HepG2 (cell line): ENCODE data around the gene DPY19L1. TPM values are rescaled to one million over a fixed set of nuclear protein-coding genes. Genes with fewer than 3 reads are reported as not detected.
A peak's percentile ranks its signal among the peaks of the same experiment; 100 is the strongest.

Experiments
- CBX1 ChIP-seq: IDR thresholded peaks from one replicate; pipeline ENCODE4 v1.6.1; 2016; ENCODE audit warnings: antibody characterized with exemption, low read depth
- CBX5 ChIP-seq: sonication (generic); formaldehyde crosslinking; IDR thresholded peaks from 2 replicates; pipeline ENCODE4 v1.4.0; 2020; ENCODE audit warnings: missing genetic modification reagents, borderline replicate concordance
- EED ChIP-seq: sonication (generic); formaldehyde crosslinking; IDR thresholded peaks from 2 replicates; pipeline ENCODE4 v1.5.0; 2020; ENCODE audit warnings: mild to moderate bottlenecking, missing genetic modification reagents
- GABPB1 ChIP-seq: IDR thresholded peaks from 2 replicates; pipeline ENCODE4 v1.6.1; 2016; ENCODE audit warnings: mild to moderate bottlenecking, missing genetic modification reagents, moderate library complexity, missing compliant biosample characterization
- GLI4 ChIP-seq: sonication (generic); formaldehyde crosslinking; IDR thresholded peaks from 2 replicates; pipeline ENCODE4 v1.5.1; 2020; ENCODE audit warnings: missing genetic modification reagents, mild to moderate bottlenecking, moderate library complexity, borderline replicate concordance
- HNF4A ChIP-seq: sonication (generic); formaldehyde crosslinking; IDR thresholded peaks from 2 replicates; pipeline ENCODE4 v1.4.0; 2020; ENCODE audit warnings: missing genetic modification reagents
- HOXA5 ChIP-seq: sonication (generic); formaldehyde crosslinking; IDR thresholded peaks from 2 replicates; pipeline ENCODE4 v1.4.0; 2020; ENCODE audit warnings: missing genetic modification reagents
- NFYB ChIP-seq: sonication (generic); formaldehyde crosslinking; IDR thresholded peaks from 2 replicates; pipeline ENCODE4 v1.4.0; 2020; ENCODE audit warnings: missing genetic modification reagents
- PCBP1 ChIP-seq: fragments of 200-400 bp; formaldehyde crosslinking; IDR thresholded peaks from 2 replicates; pipeline ENCODE4 v1.6.1; 2017; ENCODE audit warnings: mild to moderate bottlenecking, low read depth, low read length, borderline replicate concordance
- RFX5 ChIP-seq: IDR thresholded peaks from 2 replicates; pipeline ENCODE4 v1.6.1; 2011; ENCODE audit warnings: low read depth, low read length, improper control_type of control experiment
- SP1 ChIP-seq, 2 experiments: fragments of 450-650 bp in 1 of 2; sonication (generic) in 1 of 2; formaldehyde crosslinking in 1 of 2; IDR thresholded peaks; 2 replicates each; pipeline versions ENCODE4 v1.4.0 to v1.6.1; 2016 to 2020; ENCODE audit warnings: missing genetic modification reagents in 1 of 2
- ZNF562 ChIP-seq: sonication (generic); formaldehyde crosslinking; IDR thresholded peaks from 2 replicates; pipeline ENCODE4 v1.8.0; 2022; ENCODE audit warnings: missing genetic modification reagents, borderline replicate concordance
- ZNF563 ChIP-seq: sonication (generic); formaldehyde crosslinking; IDR thresholded peaks from 2 replicates; pipeline ENCODE4 v1.8.0; 2022; ENCODE audit warnings: mild to moderate bottlenecking, moderate library complexity, missing genetic modification reagents
- ZNF674 ChIP-seq: sonication (generic); formaldehyde crosslinking; IDR thresholded peaks from 2 replicates; pipeline ENCODE4 v1.5.0; 2020; ENCODE audit warnings: low read depth, mild to moderate bottlenecking, missing genetic modification reagents
- ZNF703 ChIP-seq: sonication (generic); formaldehyde crosslinking; IDR thresholded peaks from 2 replicates; pipeline ENCODE4 v1.5.1; 2020; ENCODE audit warnings: missing genetic modification reagents, mild to moderate bottlenecking, moderate library complexity, borderline replicate concordance
- polyA plus RNA-seq, 8 experiments: library from polyadenylated mRNA; depleted of rRNA in 3 of 8; stranded (reverse) in 7 of 8; unstranded in 1 of 8; fragments of >200 nt; fragmentation: Illumina TruSeq in 4 of 8; extraction: Trizol in 4 of 8; gene quantifications; 2 replicates each; pipeline versions ENCODE4 v1.2.1 to v1.2.3, GENCODE V29; 2011 to 2016; ENCODE audit warnings: low read depth in 4 of 8, missing spikeins in 1 of 8, mixed read lengths in 1 of 8; ENCODE audit not compliant: insufficient read depth in 1 of 8
- total RNA-seq, 5 experiments: library from RNA; depleted of rRNA; stranded (reverse); fragments of >200 nt; fragmentation: Illumina TruSeq; extraction: Trizol; gene quantifications; 2 replicates each; pipeline ENCODE4 v1.2.3, GENCODE V29; 2016; ENCODE audit warnings: low read depth in 1 of 5
- TF ChIP-seq, protein P1 (sequence below): sonication (generic); formaldehyde crosslinking; IDR thresholded peaks from 2 replicates; pipeline ENCODE4 v1.9.0; 2022; ENCODE audit warnings: low read depth, missing genetic modification reagents
- TF ChIP-seq, protein P2 (sequence below): sonication (generic); formaldehyde crosslinking; IDR thresholded peaks from 2 replicates; pipeline ENCODE4 v1.5.1; 2020; ENCODE audit warnings: mild to moderate bottlenecking, missing genetic modification reagents, borderline replicate concordance
- TF ChIP-seq, protein P3 (sequence below): sonication (generic); formaldehyde crosslinking; IDR thresholded peaks from 2 replicates; pipeline ENCODE4 v1.5.0; 2020; ENCODE audit warnings: missing genetic modification reagents
- TF ChIP-seq, protein P4 (sequence below): sonication (generic); formaldehyde crosslinking; IDR thresholded peaks from 2 replicates; pipeline ENCODE4 v1.4.0; 2020; ENCODE audit warnings: missing genetic modification reagents, borderline replicate concordance

The DPY19L1 gene
- total and polyA plus RNA-seq, 2 of the 13 experiments (the other 11 are each of a cell fraction or from before 2014, with no cell fraction given): 18.9 to 32.6 TPM

DNA sequence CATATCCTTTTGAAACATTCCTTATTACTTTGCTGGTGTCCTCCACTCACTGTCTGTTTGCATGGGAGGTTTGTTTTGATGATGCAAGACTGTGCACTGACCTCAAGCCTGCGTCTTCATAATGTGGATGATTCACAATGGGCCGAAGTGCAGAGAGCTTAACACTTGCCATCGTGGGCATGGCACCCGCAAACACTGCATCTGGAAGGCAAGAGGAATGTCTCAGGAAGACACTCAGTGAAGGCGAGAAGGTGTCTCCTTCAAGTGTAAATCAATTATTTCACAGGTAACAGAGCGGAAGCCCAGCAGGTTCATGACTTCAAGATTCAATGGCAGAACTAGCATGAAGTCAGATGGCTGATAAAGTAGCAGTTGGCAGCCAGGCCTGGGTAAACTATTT is 98.1 kb downstream of the DPY19L1 start (continued):
- TF ChIP-seq, protein P1, sequence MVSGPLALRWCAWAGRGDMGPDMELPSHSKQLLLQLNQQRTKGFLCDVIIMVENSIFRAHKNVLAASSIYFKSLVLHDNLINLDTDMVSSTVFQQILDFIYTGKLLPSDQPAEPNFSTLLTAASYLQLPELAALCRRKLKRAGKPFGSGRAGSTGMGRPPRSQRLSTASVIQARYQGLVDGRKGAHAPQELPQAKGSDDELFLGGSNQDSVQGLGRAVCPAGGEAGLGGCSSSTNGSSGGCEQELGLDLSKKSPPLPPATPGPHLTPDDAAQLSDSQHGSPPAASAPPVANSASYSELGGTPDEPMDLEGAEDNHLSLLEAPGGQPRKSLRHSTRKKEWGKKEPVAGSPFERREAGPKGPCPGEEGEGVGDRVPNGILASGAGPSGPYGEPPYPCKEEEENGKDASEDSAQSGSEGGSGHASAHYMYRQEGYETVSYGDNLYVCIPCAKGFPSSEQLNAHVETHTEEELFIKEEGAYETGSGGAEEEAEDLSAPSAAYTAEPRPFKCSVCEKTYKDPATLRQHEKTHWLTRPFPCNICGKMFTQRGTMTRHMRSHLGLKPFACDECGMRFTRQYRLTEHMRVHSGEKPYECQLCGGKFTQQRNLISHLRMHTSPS (CRISPR knock-in tag): no peak
- no peak for TF ChIP-seq CBX1
- TF ChIP-seq ZNF562 (CRISPR knock-in tag): no peak
- TF ChIP-seq, protein P2, sequence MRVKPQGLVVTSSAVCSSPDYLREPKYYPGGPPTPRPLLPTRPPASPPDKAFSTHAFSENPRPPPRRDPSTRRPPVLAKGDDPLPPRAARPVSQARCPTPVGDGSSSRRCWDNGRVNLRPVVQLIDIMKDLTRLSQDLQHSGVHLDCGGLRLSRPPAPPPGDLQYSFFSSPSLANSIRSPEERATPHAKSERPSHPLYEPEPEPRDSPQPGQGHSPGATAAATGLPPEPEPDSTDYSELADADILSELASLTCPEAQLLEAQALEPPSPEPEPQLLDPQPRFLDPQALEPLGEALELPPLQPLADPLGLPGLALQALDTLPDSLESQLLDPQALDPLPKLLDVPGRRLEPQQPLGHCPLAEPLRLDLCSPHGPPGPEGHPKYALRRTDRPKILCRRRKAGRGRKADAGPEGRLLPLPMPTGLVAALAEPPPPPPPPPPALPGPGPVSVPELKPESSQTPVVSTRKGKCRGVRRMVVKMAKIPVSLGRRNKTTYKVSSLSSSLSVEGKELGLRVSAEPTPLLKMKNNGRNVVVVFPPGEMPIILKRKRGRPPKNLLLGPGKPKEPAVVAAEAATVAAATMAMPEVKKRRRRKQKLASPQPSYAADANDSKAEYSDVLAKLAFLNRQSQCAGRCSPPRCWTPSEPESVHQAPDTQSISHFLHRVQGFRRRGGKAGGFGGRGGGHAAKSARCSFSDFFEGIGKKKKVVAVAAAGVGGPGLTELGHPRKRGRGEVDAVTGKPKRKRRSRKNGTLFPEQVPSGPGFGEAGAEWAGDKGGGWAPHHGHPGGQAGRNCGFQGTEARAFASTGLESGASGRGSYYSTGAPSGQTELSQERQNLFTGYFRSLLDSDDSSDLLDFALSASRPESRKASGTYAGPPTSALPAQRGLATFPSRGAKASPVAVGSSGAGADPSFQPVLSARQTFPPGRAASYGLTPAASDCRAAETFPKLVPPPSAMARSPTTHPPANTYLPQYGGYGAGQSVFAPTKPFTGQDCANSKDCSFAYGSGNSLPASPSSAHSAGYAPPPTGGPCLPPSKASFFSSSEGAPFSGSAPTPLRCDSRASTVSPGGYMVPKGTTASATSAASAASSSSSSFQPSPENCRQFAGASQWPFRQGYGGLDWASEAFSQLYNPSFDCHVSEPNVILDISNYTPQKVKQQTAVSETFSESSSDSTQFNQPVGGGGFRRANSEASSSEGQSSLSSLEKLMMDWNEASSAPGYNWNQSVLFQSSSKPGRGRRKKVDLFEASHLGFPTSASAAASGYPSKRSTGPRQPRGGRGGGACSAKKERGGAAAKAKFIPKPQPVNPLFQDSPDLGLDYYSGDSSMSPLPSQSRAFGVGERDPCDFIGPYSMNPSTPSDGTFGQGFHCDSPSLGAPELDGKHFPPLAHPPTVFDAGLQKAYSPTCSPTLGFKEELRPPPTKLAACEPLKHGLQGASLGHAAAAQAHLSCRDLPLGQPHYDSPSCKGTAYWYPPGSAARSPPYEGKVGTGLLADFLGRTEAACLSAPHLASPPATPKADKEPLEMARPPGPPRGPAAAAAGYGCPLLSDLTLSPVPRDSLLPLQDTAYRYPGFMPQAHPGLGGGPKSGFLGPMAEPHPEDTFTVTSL (CRISPR knock-in tag): peak; percentile 88; the same call in 1 of the 2 replicates
- peak; percentile 80 for TF ChIP-seq HNF4A
- TF ChIP-seq NFYB (CRISPR knock-in tag): no peak
- no peak; the same call in 1 of the 2 replicates for TF ChIP-seq GABPB1 (CRISPR knock-in tag)
- TF ChIP-seq ZNF674: no peak
- no peak for TF ChIP-seq RFX5
- TF ChIP-seq, protein P3, sequence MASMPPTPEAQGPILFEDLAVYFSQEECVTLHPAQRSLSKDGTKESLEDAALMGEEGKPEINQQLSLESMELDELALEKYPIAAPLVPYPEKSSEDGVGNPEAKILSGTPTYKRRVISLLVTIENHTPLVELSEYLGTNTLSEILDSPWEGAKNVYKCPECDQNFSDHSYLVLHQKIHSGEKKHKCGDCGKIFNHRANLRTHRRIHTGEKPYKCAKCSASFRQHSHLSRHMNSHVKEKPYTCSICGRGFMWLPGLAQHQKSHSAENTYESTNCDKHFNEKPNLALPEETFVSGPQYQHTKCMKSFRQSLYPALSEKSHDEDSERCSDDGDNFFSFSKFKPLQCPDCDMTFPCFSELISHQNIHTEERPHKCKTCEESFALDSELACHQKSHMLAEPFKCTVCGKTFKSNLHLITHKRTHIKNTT: no peak
- no peak for TF ChIP-seq GLI4 (CRISPR knock-in tag)
- TF ChIP-seq ZNF563 (CRISPR knock-in tag): no peak
- TF ChIP-seq ZNF703: no peak
- no peak for TF ChIP-seq HOXA5 (CRISPR knock-in tag)
- TF ChIP-seq, protein P4, sequence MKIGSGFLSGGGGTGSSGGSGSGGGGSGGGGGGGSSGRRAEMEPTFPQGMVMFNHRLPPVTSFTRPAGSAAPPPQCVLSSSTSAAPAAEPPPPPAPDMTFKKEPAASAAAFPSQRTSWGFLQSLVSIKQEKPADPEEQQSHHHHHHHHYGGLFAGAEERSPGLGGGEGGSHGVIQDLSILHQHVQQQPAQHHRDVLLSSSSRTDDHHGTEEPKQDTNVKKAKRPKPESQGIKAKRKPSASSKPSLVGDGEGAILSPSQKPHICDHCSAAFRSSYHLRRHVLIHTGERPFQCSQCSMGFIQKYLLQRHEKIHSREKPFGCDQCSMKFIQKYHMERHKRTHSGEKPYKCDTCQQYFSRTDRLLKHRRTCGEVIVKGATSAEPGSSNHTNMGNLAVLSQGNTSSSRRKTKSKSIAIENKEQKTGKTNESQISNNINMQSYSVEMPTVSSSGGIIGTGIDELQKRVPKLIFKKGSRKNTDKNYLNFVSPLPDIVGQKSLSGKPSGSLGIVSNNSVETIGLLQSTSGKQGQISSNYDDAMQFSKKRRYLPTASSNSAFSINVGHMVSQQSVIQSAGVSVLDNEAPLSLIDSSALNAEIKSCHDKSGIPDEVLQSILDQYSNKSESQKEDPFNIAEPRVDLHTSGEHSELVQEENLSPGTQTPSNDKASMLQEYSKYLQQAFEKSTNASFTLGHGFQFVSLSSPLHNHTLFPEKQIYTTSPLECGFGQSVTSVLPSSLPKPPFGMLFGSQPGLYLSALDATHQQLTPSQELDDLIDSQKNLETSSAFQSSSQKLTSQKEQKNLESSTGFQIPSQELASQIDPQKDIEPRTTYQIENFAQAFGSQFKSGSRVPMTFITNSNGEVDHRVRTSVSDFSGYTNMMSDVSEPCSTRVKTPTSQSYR (CRISPR knock-in tag): peak; percentile 34; the same call in 1 of the 2 replicates
- TF ChIP-seq SP1 (IDR thresholded peaks at IDR 0.05): no peak
- TF ChIP-seq SP1 (CRISPR knock-in tag; IDR thresholded peaks at IDR 0.05): no peak
- no peak for TF ChIP-seq EED (CRISPR knock-in tag)
- TF ChIP-seq PCBP1: no peak
- TF ChIP-seq CBX5: peak; percentile 73; the same call in 1 of the 2 replicates
